IMR-90 (cell line): Measurements from ENCODE around the gene EFHD2. TPM values are rescaled to one million over a fixed set of nuclear protein-coding genes. Genes with fewer than 3 reads are reported as not detected.

Source experiments
- ATAC-seq: fragments of 200-7000 bp; cut with Tn5 transposase; 2 replicates; pipeline ENCODE4 v1.9.1; 2020; ENCODE audit warnings: low read depth, mild to moderate bottlenecking, moderate library complexity
- BruUV-seq: library from RNA; stranded (reverse); fragments of 400-500 nt; replicated peaks from 2 replicates; lab custom pipeline; 2021; lab: Mats Ljungman, UMichigan
- CTCF ChIA-PET: fragments of 300-600 bp; formaldehyde crosslinking; extraction: SDS; loops from one replicate; lab custom pipeline; 2021; ENCODE audit warnings: antibody characterized with exemption; lab: Yijun Ruan, JAX
- POLR2A ChIA-PET: fragments of 300-600 bp; sonication (Branson Sonifier 250); formaldehyde crosslinking; loops from one replicate; lab custom pipeline; 2022; ENCODE audit warnings: antibody characterized with exemption; ENCODE audit not compliant: unreplicated experiment; lab: Charles Lee
- DNase-seq: peaks from one replicate; pipeline ENCODE4 v3.0.0; 2013
- H2AFZ ChIP-seq: replicated peaks from 2 replicates; pipeline ENCODE3; 2013; ENCODE audit warnings: low read length, mild to moderate bottlenecking; ENCODE audit not compliant: poor library complexity
- H2AK5ac ChIP-seq: 2 replicates; pipeline ENCODE4 v1.6.1; 2013; ENCODE audit warnings: low read depth, low read length, inconsistent platforms
- H2AK9ac ChIP-seq: replicated peaks from 2 replicates; pipeline ENCODE3; 2013; ENCODE audit warnings: mild to moderate bottlenecking, low read depth, low read length, moderate library complexity; ENCODE audit not compliant: poor library complexity
- H2BK120ac ChIP-seq: 2 replicates; pipeline ENCODE4 v1.6.1; 2013; ENCODE audit warnings: low read depth, low read length, inconsistent platforms
- H2BK15ac ChIP-seq: 3 replicates; pipeline ENCODE4 v1.6.1; 2013; ENCODE audit warnings: low read depth, low read length, inconsistent platforms
- H2BK20ac ChIP-seq: 2 replicates; pipeline ENCODE4 v1.6.1; 2013; ENCODE audit warnings: low read depth, mild to moderate bottlenecking, inconsistent platforms, low read length, moderate library complexity
- H2BK5ac ChIP-seq: 2 replicates; pipeline ENCODE4 v1.6.1; 2013; ENCODE audit warnings: mild to moderate bottlenecking, low read depth, low read length, inconsistent platforms; ENCODE audit not compliant: poor library complexity, severe bottlenecking
- H3K14ac ChIP-seq: replicated peaks from 2 replicates; pipeline ENCODE4 v1.6.1; 2013; ENCODE audit warnings: low read depth, low read length, inconsistent platforms
- H3K18ac ChIP-seq: 2 replicates; pipeline ENCODE4 v1.6.1; 2013; ENCODE audit warnings: low read depth, low read length, control low read depth
- H3K23ac ChIP-seq: 2 replicates; pipeline ENCODE4 v1.6.1; 2013; ENCODE audit warnings: low read depth, low read length, inconsistent platforms
- H3K27ac ChIP-seq: 2 replicates; pipeline ENCODE4 v1.5.1; 2013; ENCODE audit warnings: mild to moderate bottlenecking, control low read depth, low read length; ENCODE audit not compliant: insufficient read depth
- H3K27me3 ChIP-seq: 2 replicates; pipeline ENCODE4 v1.6.1; 2013; ENCODE audit warnings: low read length; ENCODE audit not compliant: control insufficient read depth, insufficient read depth
- H3K36me3 ChIP-seq: 2 replicates; pipeline ENCODE4 v1.6.1; 2013; ENCODE audit warnings: low read length, mixed read lengths; ENCODE audit not compliant: control insufficient read depth, insufficient read depth
- H3K4ac ChIP-seq: 2 replicates; pipeline ENCODE4 v1.6.1; 2013; ENCODE audit warnings: low read depth, low read length, inconsistent platforms
- H3K4me1 ChIP-seq: 2 replicates; pipeline ENCODE4 v1.6.1; 2013; ENCODE audit warnings: low read length, mixed read lengths; ENCODE audit not compliant: control insufficient read depth, insufficient read depth
- H3K4me2 ChIP-seq: 2 replicates; pipeline ENCODE4 v1.6.1; 2013; ENCODE audit warnings: low read depth, mild to moderate bottlenecking, control low read depth, low read length, moderate library complexity
- H3K4me3 ChIP-seq: 2 replicates; pipeline ENCODE4 v1.5.1; 2013; ENCODE audit warnings: low read depth, mild to moderate bottlenecking, control low read depth, low read length, moderate library complexity; ENCODE audit not compliant: insufficient read depth
- H3K56ac ChIP-seq: 2 replicates; pipeline ENCODE4 v1.6.1; 2013; ENCODE audit warnings: low read length, inconsistent platforms; ENCODE audit not compliant: insufficient read depth; ENCODE audit errors: extremely low read depth
- H3K79me1 ChIP-seq, 2 experiments: 2 replicates each; pipeline ENCODE4 v1.6.1; 2013; ENCODE audit warnings: low read length in 2 of 2, inconsistent platforms in 1 of 2, low read depth in 1 of 2
- H3K9ac ChIP-seq: 2 replicates; pipeline ENCODE4 v1.6.1; 2013; ENCODE audit warnings: low read depth, low read length, control low read depth
- H3K9me1 ChIP-seq: 2 replicates; pipeline ENCODE4 v1.6.1; 2013; ENCODE audit warnings: low read length, inconsistent platforms; ENCODE audit not compliant: insufficient read depth
- H3K9me3 ChIP-seq: 2 replicates; pipeline ENCODE4 v1.6.1; 2013; ENCODE audit warnings: low read length; ENCODE audit not compliant: control insufficient read depth, insufficient read depth
- H4K20me1 ChIP-seq: 2 replicates; pipeline ENCODE4 v1.6.1; 2013; ENCODE audit warnings: low read length, inconsistent platforms; ENCODE audit not compliant: insufficient read depth
- H4K5ac ChIP-seq: 2 replicates; pipeline ENCODE4 v1.6.1; 2013; ENCODE audit warnings: mild to moderate bottlenecking, low read depth, low read length, control low read depth
- H4K8ac ChIP-seq, 2 experiments: 2 replicates each; pipeline ENCODE4 v1.6.1; 2013; ENCODE audit warnings: low read depth in 2 of 2, low read length in 2 of 2, control low read depth in 1 of 2, inconsistent platforms in 1 of 2
- H4K91ac ChIP-seq: 2 replicates; pipeline ENCODE4 v1.6.1; 2013; ENCODE audit warnings: low read depth, low read length, inconsistent platforms; ENCODE audit not compliant: insufficient read depth
- BHLHE40 ChIP-seq: fragments of 150-350 bp; IDR thresholded peaks from 2 replicates; pipeline ENCODE4 v1.6.1; 2016; ENCODE audit warnings: mild to moderate bottlenecking, low read depth, low read length
- CEBPB ChIP-seq: IDR thresholded peaks from 2 replicates; pipeline ENCODE4 v1.6.1; 2012; ENCODE audit warnings: low read depth, low read length, improper control_type of control experiment
- CHD1 ChIP-seq: IDR thresholded peaks from 2 replicates; pipeline ENCODE4 v1.6.1; 2012; ENCODE audit warnings: low read depth, low read length, improper control_type of control experiment
- FOS ChIP-seq: fragments of 150-350 bp; IDR thresholded peaks from 2 replicates; pipeline ENCODE4 v1.6.1; 2016; ENCODE audit warnings: low read depth, low read length
- MAFK ChIP-seq: IDR thresholded peaks from 2 replicates; pipeline ENCODE4 v1.6.1; 2012; ENCODE audit warnings: low read depth, low read length, improper control_type of control experiment
- MAZ ChIP-seq: IDR thresholded peaks from 2 replicates; pipeline ENCODE4 v1.6.1; 2012; ENCODE audit warnings: low read depth, mild to moderate bottlenecking, low read length, improper control_type of control experiment, moderate library complexity, borderline replicate concordance
- MXI1 ChIP-seq: IDR thresholded peaks from 2 replicates; pipeline ENCODE4 v1.6.1; 2012; ENCODE audit warnings: low read depth, mild to moderate bottlenecking, low read length, moderate library complexity, borderline replicate concordance
- NFE2L2 ChIP-seq: fragments of 150-350 bp; IDR thresholded peaks from 2 replicates; pipeline ENCODE4 v1.6.1; 2016; ENCODE audit warnings: low read depth, mild to moderate bottlenecking, low read length
- POLR2A ChIP-seq: IDR thresholded peaks from 2 replicates; pipeline ENCODE4 v1.6.1; 2012; ENCODE audit warnings: mild to moderate bottlenecking, low read depth, low read length
- RAD21 ChIP-seq: IDR thresholded peaks from 2 replicates; pipeline ENCODE4 v1.6.1; 2012; ENCODE audit warnings: low read length, improper control_type of control experiment
- RCOR1 ChIP-seq: IDR thresholded peaks from 2 replicates; pipeline ENCODE4 v1.6.1; 2012; ENCODE audit warnings: mild to moderate bottlenecking, low read length, improper control_type of control experiment; ENCODE audit not compliant: insufficient replicate concordance
- RFX5 ChIP-seq: IDR thresholded peaks from 2 replicates; pipeline ENCODE4 v1.8.0; 2012; ENCODE audit warnings: low read depth, mild to moderate bottlenecking, low read length, moderate library complexity
- SMC3 ChIP-seq: fragments of 150-350 bp; IDR thresholded peaks from 2 replicates; pipeline ENCODE4 v1.6.1; 2016; ENCODE audit warnings: low read depth, mild to moderate bottlenecking, antibody characterized with exemption, low read length, moderate library complexity
- WGBS, 2 experiments: methylation state at CpG; one replicate each; pipeline versions ENCODE4 v1.1.5 to v1.1.7; 2013; ENCODE audit warnings: missing lambda C conversion rate in 2 of 2; ENCODE audit not compliant: insufficient read length in 1 of 2; ENCODE audit errors: extremely low coverage in 2 of 2; 5-methylcytosine and 5-hydroxymethylcytosine counted together
- dilution Hi-C: fragments of 300-500 bp; cut with HindIII; formaldehyde crosslinking; loops from one replicate; pipeline ENCODE4 v1.14.3; 2018; ENCODE audit warnings: low sequenced_read_pairs; ENCODE audit not compliant: unreplicated experiment
- in situ Hi-C: fragments of 300-500 bp; cut with MboI; formaldehyde crosslinking; loops from 3 replicates; pipeline ENCODE4 v1.14.3; 2019; ENCODE audit warnings: low sequenced_read_pairs, inconsistent platforms, mixed read lengths
- intact Hi-C: fragments of 100-400 bp; cut with micrococcal nuclease; formaldehyde crosslinking; loops from 2 replicates; pipeline ENCODE4 v1.10.0; 2022
- polyA plus RNA-seq, 3 experiments: library from polyadenylated mRNA; depleted of rRNA; stranded (reverse); fragments of >200 nt; gene quantifications; 2 replicates each; pipeline ENCODE4 v1.2.3, GENCODE V29; 2012; ENCODE audit warnings: low replicate concordance in 1 of 3
- total RNA-seq: library from RNA; depleted of rRNA; stranded (reverse); fragments of >200 nt; gene quantifications from 2 replicates; pipeline ENCODE4 v1.2.3, GENCODE V29; 2012
- TF ChIP-seq, protein P1 (sequence below): conservative IDR thresholded peaks from 2 replicates; pipeline ENCODE4 v1.5.1; 2012; ENCODE audit warnings: mild to moderate bottlenecking, low read depth, low read length, improper control_type of control experiment
- TF ChIP-seq, protein P2 (sequence below): fragments of 150-350 bp; IDR thresholded peaks from 2 replicates; pipeline ENCODE4 v1.6.1; 2016; ENCODE audit warnings: low read depth, mild to moderate bottlenecking, low read length, moderate library complexity, borderline replicate concordance
- TF ChIP-seq, protein P3 (sequence below): fragments of 150-350 bp; IDR thresholded peaks from 2 replicates; pipeline ENCODE4 v1.6.1; 2017; ENCODE audit warnings: mild to moderate bottlenecking, antibody characterized with exemption, low read length, low read depth

The EFHD2 gene
- total and polyA plus RNA-seq, 2 of the 4 experiments (the other 2 are of a cell fraction): 22.6 to 58.9 TPM

DNA sequence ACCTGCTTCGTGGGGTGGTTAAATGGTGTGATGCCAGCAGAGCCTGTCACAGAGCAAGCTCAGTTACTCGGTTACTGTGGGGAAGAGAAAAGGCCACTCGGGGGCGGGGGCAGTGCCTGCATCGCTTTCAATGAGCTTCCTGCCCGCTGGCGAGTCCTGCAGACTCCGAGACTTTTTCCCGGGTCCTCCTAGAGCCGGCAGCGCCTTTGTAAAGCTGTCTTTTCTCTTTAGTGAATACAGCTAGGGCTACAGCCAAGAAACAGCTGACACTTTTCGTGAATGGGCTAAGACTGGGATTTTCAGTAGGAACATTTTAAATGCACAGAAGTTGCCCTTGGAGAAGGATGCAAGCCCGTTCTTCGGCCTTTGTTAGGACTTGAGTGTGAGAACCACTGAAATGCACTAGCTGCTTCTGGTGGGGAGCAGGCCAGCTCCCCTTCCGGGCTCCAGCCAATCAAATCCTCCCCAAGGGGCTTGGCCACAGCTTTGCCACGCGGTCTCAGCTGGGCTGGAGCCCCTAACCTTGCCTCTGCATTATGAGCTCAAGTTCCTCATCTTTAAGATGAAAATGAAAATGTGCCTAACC is 23.4 kb upstream of the EFHD2 start:
- Histone ChIP-seq H2BK20ac (no peak overlapping the region), H3K27me3 (peaks cover 6% of the 10 kb centered on the region; the same call in 1 of the 2 replicates), H2BK15ac (no peak overlapping the region), H3K79me1 (no peaks in the 10 kb centered on the region), H3K9me3 (no peaks in the 10 kb centered on the region), H3K4me1 (no peaks in the 10 kb centered on the region; the same call in 1 of the 2 replicates), H3K18ac (no peak overlapping the region), H3K27ac (no peak overlapping the region), H4K8ac (no peak overlapping the region), H4K91ac (no peak overlapping the region), H3K14ac (no peak overlapping the region), H2AFZ (peak overlapping the region; percentile 71), H3K9me1 (no peaks in the 10 kb centered on the region; the same call in 1 of the 2 replicates), H2BK5ac (no peak overlapping the region), H2AK9ac (no peak overlapping the region), H3K23ac (0 out of 2 replicates have a peak overlapping the region, but pooled peaks have one; percentile 73), H2BK120ac (no peak overlapping the region), H3K4me3 (no peak overlapping the region), H2AK5ac (no peak overlapping the region), H4K20me1 (no peaks in the 10 kb centered on the region), H4K5ac (no peak overlapping the region), H3K4ac (no peak overlapping the region), H3K56ac (no peak overlapping the region), H3K4me2 (peak overlapping the region; percentile 49), H3K36me3 (no peaks in the 10 kb centered on the region), H3K9ac (no peak overlapping the region)
- DNase-seq: no peak
- CTCF ChIA-PET: no interaction called here
- no peak for TF ChIP-seq BHLHE40
- no peak for TF ChIP-seq NFE2L2
- TF ChIP-seq SMC3: no peak
- TF ChIP-seq RCOR1: no peak
- no peak for TF ChIP-seq RAD21
- no peak for TF ChIP-seq MAZ
- no peak for TF ChIP-seq MAFK
- no peak for TF ChIP-seq POLR2A
- no peak for TF ChIP-seq CEBPB
- TF ChIP-seq CHD1: no peak
- TF ChIP-seq, protein P1, sequence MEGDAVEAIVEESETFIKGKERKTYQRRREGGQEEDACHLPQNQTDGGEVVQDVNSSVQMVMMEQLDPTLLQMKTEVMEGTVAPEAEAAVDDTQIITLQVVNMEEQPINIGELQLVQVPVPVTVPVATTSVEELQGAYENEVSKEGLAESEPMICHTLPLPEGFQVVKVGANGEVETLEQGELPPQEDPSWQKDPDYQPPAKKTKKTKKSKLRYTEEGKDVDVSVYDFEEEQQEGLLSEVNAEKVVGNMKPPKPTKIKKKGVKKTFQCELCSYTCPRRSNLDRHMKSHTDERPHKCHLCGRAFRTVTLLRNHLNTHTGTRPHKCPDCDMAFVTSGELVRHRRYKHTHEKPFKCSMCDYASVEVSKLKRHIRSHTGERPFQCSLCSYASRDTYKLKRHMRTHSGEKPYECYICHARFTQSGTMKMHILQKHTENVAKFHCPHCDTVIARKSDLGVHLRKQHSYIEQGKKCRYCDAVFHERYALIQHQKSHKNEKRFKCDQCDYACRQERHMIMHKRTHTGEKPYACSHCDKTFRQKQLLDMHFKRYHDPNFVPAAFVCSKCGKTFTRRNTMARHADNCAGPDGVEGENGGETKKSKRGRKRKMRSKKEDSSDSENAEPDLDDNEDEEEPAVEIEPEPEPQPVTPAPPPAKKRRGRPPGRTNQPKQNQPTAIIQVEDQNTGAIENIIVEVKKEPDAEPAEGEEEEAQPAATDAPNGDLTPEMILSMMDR: no peak
- no peak for TF ChIP-seq RFX5
- TF ChIP-seq, protein P2, sequence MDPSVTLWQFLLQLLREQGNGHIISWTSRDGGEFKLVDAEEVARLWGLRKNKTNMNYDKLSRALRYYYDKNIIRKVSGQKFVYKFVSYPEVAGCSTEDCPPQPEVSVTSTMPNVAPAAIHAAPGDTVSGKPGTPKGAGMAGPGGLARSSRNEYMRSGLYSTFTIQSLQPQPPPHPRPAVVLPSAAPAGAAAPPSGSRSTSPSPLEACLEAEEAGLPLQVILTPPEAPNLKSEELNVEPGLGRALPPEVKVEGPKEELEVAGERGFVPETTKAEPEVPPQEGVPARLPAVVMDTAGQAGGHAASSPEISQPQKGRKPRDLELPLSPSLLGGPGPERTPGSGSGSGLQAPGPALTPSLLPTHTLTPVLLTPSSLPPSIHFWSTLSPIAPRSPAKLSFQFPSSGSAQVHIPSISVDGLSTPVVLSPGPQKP: no peak
- TF ChIP-seq, protein P3, sequence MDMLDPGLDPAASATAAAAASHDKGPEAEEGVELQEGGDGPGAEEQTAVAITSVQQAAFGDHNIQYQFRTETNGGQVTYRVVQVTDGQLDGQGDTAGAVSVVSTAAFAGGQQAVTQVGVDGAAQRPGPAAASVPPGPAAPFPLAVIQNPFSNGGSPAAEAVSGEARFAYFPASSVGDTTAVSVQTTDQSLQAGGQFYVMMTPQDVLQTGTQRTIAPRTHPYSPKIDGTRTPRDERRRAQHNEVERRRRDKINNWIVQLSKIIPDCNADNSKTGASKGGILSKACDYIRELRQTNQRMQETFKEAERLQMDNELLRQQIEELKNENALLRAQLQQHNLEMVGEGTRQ: no peak
- TF ChIP-seq FOS: no peak
- no peak for TF ChIP-seq MXI1
- in situ Hi-C loops: no loop called here
- no TSS peak for BruUV-seq
- WGBS, 2 experiments: 27% methylated on average over 6 of the region's 17 CpGs; no CpG with 5 or more reads in 1 of the 2 experiments
- peak; percentile 75 for ATAC-seq
- POLR2A ChIA-PET: no interaction called here
- dilution Hi-C loops: no loop called here
- intact Hi-C loops: no loop called here
